HG03520 (cell line): ENCODE results near the gene TFAM.

Experiments used
- ATAC-seq: cut with Tn5 transposase; IDR thresholded peaks from one replicate; pipeline ENCODE4 v1.9.1; 2021; ENCODE audit warnings: mild to moderate bottlenecking, moderate library complexity; ENCODE audit not compliant: unreplicated experiment

TFAM gene

GRCh38 chr10:58384999-58385783 lies at the start of gene TFAM:
Gene TFAM (plus strand): TSS chr10:58385410. CDS start chr10:58385548, 138 bp downstream.
- ATAC-seq, result peak; percentile 73

- ATAC-seq, result no peak
Observed at GRCh38 chr10:58336242-58336641, 49.0 kb upstream of the TFAM start.

GRCh38 chr10:58341422-58341821 lies 43.8 kb upstream of the TFAM start:
- no peak for ATAC-seq

- no peak for ATAC-seq
Observed at GRCh38 chr10:58341947-58342346, 43.3 kb upstream of the TFAM start.

GRCh38 chr10:58347967-58348366 lies 37.2 kb upstream of the TFAM start:
- no peak for ATAC-seq

- no peak for ATAC-seq
Observed at GRCh38 chr10:58348571-58349033, 36.6 kb upstream of the TFAM start.

GRCh38 chr10:58350023-58350422 lies 35.2 kb upstream of the TFAM start:
- no peak for ATAC-seq

GRCh38 chr10:58350619-58351323 lies 34.4 kb upstream of the TFAM start:
- ATAC-seq, result no peak

- no peak for ATAC-seq
Observed at GRCh38 chr10:58351616-58352578, 33.3 kb upstream of the TFAM start.

GRCh38 chr10:58352956-58353610 lies 32.1 kb upstream of the TFAM start:
- no peak for ATAC-seq

GRCh38 chr10:58356756-58357155 lies 28.5 kb upstream of the TFAM start:
- no peak for ATAC-seq

- no peak for ATAC-seq
Observed at GRCh38 chr10:58358314-58358933, 26.8 kb upstream of the TFAM start.

- ATAC-seq, result no peak
Observed at GRCh38 chr10:58358947-58359346, 26.3 kb upstream of the TFAM start.

- ATAC-seq, result no peak
Observed at GRCh38 chr10:58359541-58359940, 25.7 kb upstream of the TFAM start.

GRCh38 chr10:58360412-58361004 lies 24.7 kb upstream of the TFAM start:
- no peak for ATAC-seq

- ATAC-seq, result no peak
Observed at GRCh38 chr10:58361353-58361752, 23.9 kb upstream of the TFAM start.

- ATAC-seq, result no peak
Observed at GRCh38 chr10:58362027-58362789, 23.0 kb upstream of the TFAM start.

GRCh38 chr10:58367069-58367468 lies 18.1 kb upstream of the TFAM start:
- ATAC-seq, result no peak

- no peak for ATAC-seq
Observed at GRCh38 chr10:58371473-58371872, 13.7 kb upstream of the TFAM start.
